H9 (cell line): ENCODE data around the gene PRR23E. TPM values are rescaled to one million over a fixed set of nuclear protein-coding genes. Genes with fewer than 3 reads are reported as not detected.

Experiments used
- DNase-seq: peaks from one replicate; pipeline ENCODE4 v3.0.0-alpha.2; 2017
- H2AFZ ChIP-seq: one replicate; pipeline ENCODE4 v1.6.1; 2013; ENCODE audit warnings: mild to moderate bottlenecking, low read length, control low read depth, moderate library complexity
- H2AK5ac ChIP-seq: 2 replicates; pipeline ENCODE4 v1.6.1; 2013; ENCODE audit warnings: low read length, control low read depth, mixed read lengths; ENCODE audit not compliant: insufficient read length
- H2BK120ac ChIP-seq: one replicate; pipeline ENCODE4 v1.6.1; 2013; ENCODE audit warnings: low read depth, mild to moderate bottlenecking, low read length, control low read depth, inconsistent platforms; ENCODE audit not compliant: poor library complexity, severe bottlenecking
- H2BK12ac ChIP-seq: 2 replicates; pipeline ENCODE4 v1.6.1; 2013; ENCODE audit warnings: low read length, control low read depth, mixed read lengths, low read depth; ENCODE audit not compliant: insufficient read length
- H2BK15ac ChIP-seq: 2 replicates; pipeline ENCODE4 v1.6.1; 2013; ENCODE audit warnings: low read depth, low read length, control low read depth
- H2BK20ac ChIP-seq: one replicate; pipeline ENCODE4 v1.6.1; 2013; ENCODE audit warnings: low read depth, mild to moderate bottlenecking, low read length, control low read depth, inconsistent platforms; ENCODE audit not compliant: poor library complexity, severe bottlenecking
- H2BK5ac ChIP-seq: 2 replicates; pipeline ENCODE4 v1.6.1; 2013; ENCODE audit warnings: low read length, control low read depth, mixed read lengths; ENCODE audit not compliant: insufficient read length
- H3K14ac ChIP-seq: 2 replicates; pipeline ENCODE4 v1.6.1; 2013; ENCODE audit warnings: low read length, control low read depth; ENCODE audit not compliant: insufficient read depth
- H3K18ac ChIP-seq: 2 replicates; pipeline ENCODE4 v1.6.1; 2013; ENCODE audit warnings: low read depth, mild to moderate bottlenecking, mixed read lengths, low read length, control low read depth; ENCODE audit not compliant: insufficient read length
- H3K23ac ChIP-seq: 2 replicates; pipeline ENCODE4 v1.6.1; 2013; ENCODE audit warnings: low read length, control low read depth, mixed read lengths, low read depth; ENCODE audit not compliant: insufficient read length
- H3K23me2 ChIP-seq: 2 replicates; pipeline ENCODE4 v1.6.1; 2013; ENCODE audit warnings: low read depth, mild to moderate bottlenecking, mixed read lengths, low read length, control low read depth; ENCODE audit not compliant: insufficient read length, poor library complexity, severe bottlenecking
- H3K27ac ChIP-seq: 2 replicates; pipeline ENCODE4 v1.5.1; 2013; ENCODE audit warnings: low read length, control low read depth, mixed read lengths, low read depth; ENCODE audit not compliant: insufficient read length
- H3K27me3 ChIP-seq: 2 replicates; pipeline ENCODE4 v1.6.1; 2013; ENCODE audit warnings: low read length, control low read depth, inconsistent platforms; ENCODE audit not compliant: insufficient read depth
- H3K4ac ChIP-seq: 2 replicates; pipeline ENCODE4 v1.6.1; 2013; ENCODE audit warnings: low read depth, mild to moderate bottlenecking, control low read depth, inconsistent platforms, low read length, moderate library complexity
- H3K4me1 ChIP-seq: 2 replicates; pipeline ENCODE4 v1.6.1; 2013; ENCODE audit warnings: low read length, control low read depth, inconsistent platforms; ENCODE audit not compliant: insufficient read depth
- H3K4me2 ChIP-seq: 2 replicates; pipeline ENCODE4 v1.6.1; 2013; ENCODE audit warnings: low read length, control low read depth, mixed read lengths; ENCODE audit not compliant: insufficient read length, insufficient read depth
- H3K56ac ChIP-seq: 2 replicates; pipeline ENCODE4 v1.6.1; 2013; ENCODE audit warnings: low read depth, mild to moderate bottlenecking, mixed read lengths, low read length, control low read depth; ENCODE audit not compliant: insufficient read length
- H3K79me1 ChIP-seq: 2 replicates; pipeline ENCODE4 v1.6.1; 2013; ENCODE audit warnings: low read depth, mild to moderate bottlenecking, moderate library complexity, low read length, control low read depth, inconsistent platforms; ENCODE audit not compliant: insufficient read depth, poor library complexity, severe bottlenecking
- H3K79me2 ChIP-seq: 2 replicates; pipeline ENCODE4 v1.6.1; 2013; ENCODE audit warnings: low read length, control low read depth, inconsistent platforms; ENCODE audit not compliant: insufficient read depth
- H3K9ac ChIP-seq: 2 replicates; pipeline ENCODE4 v1.6.1; 2013; ENCODE audit warnings: low read length, control low read depth, mixed read lengths; ENCODE audit not compliant: insufficient read length; ENCODE audit errors: extremely low read depth
- H3K9me3 ChIP-seq: one replicate; pipeline ENCODE4 v1.6.1; 2013; ENCODE audit warnings: low read depth, low read length, inconsistent platforms; ENCODE audit not compliant: control insufficient read depth
- H3T11ph ChIP-seq: one replicate; pipeline ENCODE4 v1.6.1; 2013; ENCODE audit warnings: mild to moderate bottlenecking, low read length, control low read depth, inconsistent platforms
- H4K20me1 ChIP-seq: one replicate; pipeline ENCODE4 v1.6.1; 2013; ENCODE audit not compliant: control insufficient read depth, insufficient read length, insufficient read depth
- H4K5ac ChIP-seq: 2 replicates; pipeline ENCODE4 v1.6.1; 2013; ENCODE audit warnings: low read depth, mild to moderate bottlenecking, mixed read lengths, low read length, control low read depth; ENCODE audit not compliant: insufficient read length
- H4K8ac ChIP-seq: replicated peaks from 2 replicates; pipeline ENCODE4 v1.6.1; 2013; ENCODE audit warnings: low read length, control low read depth, mixed read lengths, low read depth; ENCODE audit not compliant: insufficient read length
- H4K91ac ChIP-seq: 2 replicates; pipeline ENCODE4 v1.6.1; 2013; ENCODE audit warnings: low read depth, mild to moderate bottlenecking, moderate library complexity, mixed read lengths, low read length, control low read depth; ENCODE audit not compliant: insufficient read length
- H3K27ac Mint-ChIP-seq, 3 experiments: 2 replicates in 2 of 3; 3 replicates in 1 of 3; pipeline ENCODE4 v1.8.0; 2020 to 2021; ENCODE audit warnings: mixed read lengths in 3 of 3, mild to moderate bottlenecking in 1 of 3, moderate library complexity in 1 of 3
- H3K27me3 Mint-ChIP-seq: 2 replicates; pipeline ENCODE4 v1.8.0; 2021; ENCODE audit warnings: low read depth, mild to moderate bottlenecking, moderate library complexity, mixed read lengths
- H3K36me3 Mint-ChIP-seq, 3 experiments: 2 replicates in 2 of 3; 3 replicates in 1 of 3; pipeline ENCODE4 v1.8.0; 2020 to 2021; ENCODE audit warnings: low read depth in 3 of 3, mixed read lengths in 3 of 3; ENCODE audit not compliant: insufficient read depth in 1 of 3
- H3K4me1 Mint-ChIP-seq, 2 experiments: 2 replicates each; pipeline ENCODE4 v1.8.0; 2020; ENCODE audit warnings: mixed read lengths in 2 of 2
- H3K4me3 Mint-ChIP-seq, 2 experiments: 2 replicates in 1 of 2; 3 replicates in 1 of 2; pipeline ENCODE4 v1.8.0; 2020 to 2021; ENCODE audit warnings: mild to moderate bottlenecking in 2 of 2, mixed read lengths in 2 of 2, moderate library complexity in 1 of 2
- H3K9me3 Mint-ChIP-seq, 2 experiments: 2 replicates in 1 of 2; 3 replicates in 1 of 2; pipeline ENCODE4 v1.8.0; 2020; ENCODE audit warnings: mild to moderate bottlenecking in 2 of 2, mixed read lengths in 2 of 2, moderate library complexity in 1 of 2
- total RNA-seq: library from RNA; stranded (reverse); gene quantifications from 2 replicates; pipeline ENCODE4 v1.2.1, GENCODE V29; 2021
- TF ChIP-seq, protein P1 (sequence below): fragments of 200-600 bp; sonication (generic); conservative IDR thresholded peaks from 3 replicates; pipeline ENCODE4 v1.8.0; 2021; ENCODE audit warnings: antibody characterized with exemption, mild to moderate bottlenecking

PRR23E gene
- total RNA-seq, 1 experiment from 2014 or later = not detected

DNA sequence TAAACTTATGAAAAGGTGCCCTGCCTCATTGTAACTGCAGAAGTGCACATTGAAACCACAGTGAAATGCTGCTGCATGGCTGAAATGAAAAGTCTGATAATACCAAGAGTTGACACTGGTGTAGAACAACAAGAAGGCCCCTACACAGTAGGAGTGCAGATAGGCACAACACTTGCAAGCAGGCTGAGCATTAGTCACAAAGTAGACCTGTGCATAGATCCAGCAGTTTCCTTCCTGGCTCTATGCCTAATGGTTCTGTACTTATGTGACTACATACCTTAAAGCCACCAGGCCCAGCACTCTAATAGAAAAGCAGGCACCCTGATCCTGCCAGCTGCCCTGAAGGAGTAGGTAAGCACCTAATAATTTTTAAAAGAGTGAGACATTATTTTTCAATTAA is 41.8 kb downstream of the PRR23E start:
- Histone ChIP-seq H3K9ac (no peak overlapping the region), H3K4ac (no peak overlapping the region), H3K23ac (no peak overlapping the region), H3K56ac (no peak overlapping the region), H3K79me1 (no peaks in the 10 kb centered on the region), H3K27me3 (no peaks in the 10 kb centered on the region), H2AFZ (no peak overlapping the region), H3K27ac (no peak overlapping the region), H2BK120ac (no peak overlapping the region), H4K20me1 (no peaks in the 10 kb centered on the region), H2AK5ac (no peak overlapping the region), H2BK15ac (no peak overlapping the region), H3K23me2 (no peaks in the 10 kb centered on the region), H4K91ac (no peak overlapping the region), H2BK12ac (no peak overlapping the region), H2BK5ac (no peak overlapping the region), H3K9me3 (no peaks in the 10 kb centered on the region), H3K18ac (no peak overlapping the region), H3K14ac (no peak overlapping the region), H4K8ac (no peak overlapping the region), H3T11ph (no peak overlapping the region), H3K79me2 (no peaks in the 10 kb centered on the region), H3K4me2 (no peak overlapping the region), H3K4me1 (no peaks in the 10 kb centered on the region), H4K5ac (no peak overlapping the region), H2BK20ac (no peak overlapping the region)
- Mint-ChIP-seq H3K27ac (no peak overlapping the region), H3K36me3 (peaks cover 0 to 3% (median 2%) of the 10 kb centered on the region in 3 experiments; a peak in 3 of 7 replicates), H3K9me3 (peaks cover 6 to 14% of the 10 kb centered on the region in 2 experiments), H3K4me3 (no peak overlapping the region), H3K27me3 (peaks cover 4% of the 10 kb centered on the region), H3K4me1 (no peaks in the 10 kb centered on the region)
- TF ChIP-seq, protein P1, sequence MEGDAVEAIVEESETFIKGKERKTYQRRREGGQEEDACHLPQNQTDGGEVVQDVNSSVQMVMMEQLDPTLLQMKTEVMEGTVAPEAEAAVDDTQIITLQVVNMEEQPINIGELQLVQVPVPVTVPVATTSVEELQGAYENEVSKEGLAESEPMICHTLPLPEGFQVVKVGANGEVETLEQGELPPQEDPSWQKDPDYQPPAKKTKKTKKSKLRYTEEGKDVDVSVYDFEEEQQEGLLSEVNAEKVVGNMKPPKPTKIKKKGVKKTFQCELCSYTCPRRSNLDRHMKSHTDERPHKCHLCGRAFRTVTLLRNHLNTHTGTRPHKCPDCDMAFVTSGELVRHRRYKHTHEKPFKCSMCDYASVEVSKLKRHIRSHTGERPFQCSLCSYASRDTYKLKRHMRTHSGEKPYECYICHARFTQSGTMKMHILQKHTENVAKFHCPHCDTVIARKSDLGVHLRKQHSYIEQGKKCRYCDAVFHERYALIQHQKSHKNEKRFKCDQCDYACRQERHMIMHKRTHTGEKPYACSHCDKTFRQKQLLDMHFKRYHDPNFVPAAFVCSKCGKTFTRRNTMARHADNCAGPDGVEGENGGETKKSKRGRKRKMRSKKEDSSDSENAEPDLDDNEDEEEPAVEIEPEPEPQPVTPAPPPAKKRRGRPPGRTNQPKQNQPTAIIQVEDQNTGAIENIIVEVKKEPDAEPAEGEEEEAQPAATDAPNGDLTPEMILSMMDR = no peak
- no peak for DNase-seq
